ENCODE results near the gene ARL13B.
"Not testable (repeated sequence)": the region's sequence is repeated elsewhere in the genome, so short reads cannot be mapped to it uniquely, and the experiment has no call there.

Gene ARL13B

GRCh38 chr3:94063496-94064119 lies 83.7 kb downstream of the ARL13B start:
- DNase-seq (ENCODE audit: low spot score): no peak

GRCh38 chr3:94064243-94064860 lies 84.4 kb downstream of the ARL13B start:
- DNase-seq (ENCODE audit: low spot score): no peak

- no peak for DNase-seq (ENCODE audit: low spot score)
Observed at GRCh38 chr3:94065122-94065521, 85.2 kb downstream of the ARL13B start.

DNA sequence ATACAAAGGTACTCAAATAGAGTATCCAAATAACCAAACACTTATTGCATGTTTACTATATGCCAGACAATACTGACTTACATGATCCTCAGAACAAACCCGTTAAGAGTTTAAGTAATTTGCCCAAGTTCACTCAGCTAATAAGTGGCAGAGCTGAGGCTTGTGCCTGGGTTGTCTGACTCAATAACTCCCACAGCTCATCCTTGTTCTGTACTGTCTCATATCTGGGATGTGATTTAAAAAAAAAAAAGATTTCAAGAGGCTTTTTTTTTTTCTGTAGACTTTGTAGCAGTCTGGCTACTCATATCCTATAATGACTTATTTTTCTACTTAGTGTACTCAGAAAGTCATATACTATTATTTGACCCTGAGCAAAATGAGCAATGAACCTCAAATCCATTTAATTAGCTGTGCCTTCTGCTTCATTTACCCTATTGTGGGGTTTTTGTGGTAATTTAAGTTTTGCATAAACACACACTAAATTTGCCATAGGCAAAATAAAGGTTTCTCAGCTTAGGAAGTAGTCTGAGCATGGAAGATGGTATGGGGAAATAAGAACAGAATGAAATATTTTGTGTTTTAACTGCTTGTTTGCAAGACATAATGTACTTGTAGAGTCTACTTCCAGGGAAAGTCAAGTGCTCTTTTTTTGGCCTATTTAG lies 86.0 kb downstream of the ARL13B start:
- DNase-seq (ENCODE audit: low spot score): no peak

DNA sequence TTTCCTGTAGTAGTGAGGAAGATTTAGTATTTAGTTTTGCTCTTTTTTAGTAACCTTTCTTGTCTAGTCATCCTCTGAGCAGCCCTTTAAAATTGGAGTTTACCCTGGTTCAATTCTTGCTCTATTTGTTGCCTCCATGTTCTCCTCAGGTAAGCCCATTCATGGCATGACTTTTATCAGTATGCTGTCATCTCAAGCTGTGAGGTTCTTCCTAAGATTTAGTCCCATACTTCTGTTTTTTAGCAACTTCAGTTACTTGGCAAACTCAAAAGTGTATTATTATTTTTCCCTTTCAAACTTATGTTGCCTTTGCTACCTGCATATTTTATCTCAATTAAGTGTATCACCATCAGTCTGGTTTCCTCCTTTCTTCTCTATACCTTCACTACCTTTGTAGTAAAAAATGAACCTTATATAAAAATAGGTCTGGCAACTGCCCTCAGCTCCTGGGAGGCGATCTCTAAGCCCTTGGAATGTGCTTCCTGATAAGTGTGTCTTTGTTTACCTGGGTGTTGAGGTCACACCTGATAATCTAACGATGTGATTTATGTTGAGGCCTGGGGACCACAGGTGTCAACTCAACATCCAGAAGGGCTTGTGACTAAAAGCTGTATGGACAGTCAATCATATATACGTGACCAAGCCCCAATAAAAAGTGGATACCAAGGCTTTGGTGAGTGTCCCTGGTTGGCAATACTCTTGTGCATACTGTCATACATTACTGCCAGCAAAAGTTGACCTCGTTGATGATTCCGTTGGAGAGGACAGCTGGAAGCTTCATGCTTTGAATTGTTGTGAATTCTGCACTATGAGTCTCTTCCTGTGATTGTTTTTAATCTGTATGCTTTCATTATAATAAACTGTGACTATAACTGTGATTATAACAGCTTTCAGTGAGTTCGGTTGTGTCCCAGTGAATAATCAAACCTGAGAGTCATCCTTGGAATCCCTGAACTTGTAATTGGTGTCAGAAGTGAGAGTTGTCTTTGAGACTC lies 86.8 kb downstream of the ARL13B start:
- no peak for DNase-seq (ENCODE audit: low spot score)

- no peak for DNase-seq (ENCODE audit: low spot score)
Observed at GRCh38 chr3:94069194-94069813, 89.3 kb downstream of the ARL13B start.

DNA sequence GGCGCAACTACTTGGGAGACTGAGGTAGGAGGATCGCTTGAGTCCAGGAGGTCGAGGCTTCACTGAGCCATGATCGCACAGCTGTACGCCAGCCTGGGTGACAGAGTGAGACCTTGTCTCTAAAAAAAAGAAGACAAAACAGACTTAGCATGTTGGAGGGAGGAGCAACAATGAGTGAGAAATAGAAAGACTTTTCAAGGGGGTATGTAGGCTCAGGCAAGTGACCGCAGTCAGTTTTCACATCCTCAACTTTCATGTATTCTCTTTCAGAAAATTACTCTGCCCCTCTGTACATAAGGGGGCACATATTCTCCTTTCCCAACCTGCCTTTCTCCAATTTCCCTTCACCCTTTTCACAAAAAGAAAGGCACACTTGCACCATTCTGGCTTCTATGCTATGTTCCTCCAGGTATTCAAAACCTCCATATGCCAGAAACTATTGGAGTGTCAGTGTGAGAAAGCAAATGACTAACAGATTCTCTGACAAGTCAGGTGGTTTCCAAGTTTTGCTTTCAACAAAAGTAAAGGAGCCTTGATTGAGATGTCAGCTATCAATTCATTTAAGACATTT lies 90.5 kb downstream of the ARL13B start:
- no peak for DNase-seq (ENCODE audit: low spot score)

- DNase-seq (ENCODE audit: low spot score): no peak
Observed at GRCh38 chr3:94071713-94072284, 91.8 kb downstream of the ARL13B start.

- DNase-seq (ENCODE audit: low spot score): no peak
Observed at GRCh38 chr3:94076055-94076454, 96.1 kb downstream of the ARL13B start.

GRCh38 chr3:94080552-94080951 lies 100.6 kb downstream of the ARL13B start:
- DNase-seq (ENCODE audit: low spot score): not testable (repeated sequence)

- DNase-seq (ENCODE audit: low spot score): no peak
Observed at GRCh38 chr3:94081884-94082283, 101.9 kb downstream of the ARL13B start.

- DNase-seq (ENCODE audit: low spot score): no peak
Observed at GRCh38 chr3:94082391-94082937, 102.5 kb downstream of the ARL13B start.

GRCh38 chr3:94083261-94083660 lies 103.3 kb downstream of the ARL13B start:
- DNase-seq (ENCODE audit: low spot score): no peak

DNA sequence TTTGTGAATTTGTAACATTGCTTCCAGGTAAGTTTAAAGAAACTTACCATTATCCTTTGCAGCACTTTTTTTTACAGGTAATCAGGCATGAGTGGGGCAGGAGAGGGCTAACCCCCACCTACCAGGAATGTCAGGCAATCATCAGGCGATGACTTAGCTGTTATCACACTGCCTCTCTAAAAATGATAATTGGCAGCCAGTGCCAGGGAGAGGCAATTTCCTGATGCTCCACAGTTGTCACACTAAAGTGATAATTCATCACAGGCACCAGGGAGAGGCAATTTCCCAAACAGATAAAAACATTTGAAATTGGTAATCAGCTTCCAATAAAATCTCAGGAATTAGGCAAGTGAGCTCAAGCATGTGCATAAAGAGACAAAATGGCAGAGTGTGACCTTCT lies 109.2 kb downstream of the ARL13B start:
- no peak for DNase-seq (ENCODE audit: low spot score)

- DNase-seq (ENCODE audit: low spot score): no peak
Observed at GRCh38 chr3:94092086-94092485, 112.1 kb downstream of the ARL13B start.

DNA sequence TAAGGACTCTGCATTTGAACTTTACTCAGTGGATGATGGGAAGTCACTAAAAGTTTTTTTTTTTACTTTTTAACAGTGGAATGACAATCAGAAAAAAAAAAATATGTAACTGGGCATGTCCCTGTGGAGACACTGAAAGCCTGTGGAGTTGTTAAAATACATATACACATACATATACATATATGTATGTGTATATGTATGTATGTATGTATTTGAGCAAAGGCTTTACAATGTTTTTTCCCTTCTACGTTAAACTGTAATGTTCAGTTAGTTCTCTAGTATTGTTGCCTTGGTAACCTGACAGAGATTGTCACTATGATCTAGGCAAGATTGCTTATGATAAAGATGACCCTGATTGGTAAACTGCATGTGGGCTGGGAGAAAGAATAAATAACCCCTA lies 113.2 kb downstream of the ARL13B start:
- DNase-seq (ENCODE audit: low spot score): no peak

- no peak for DNase-seq (ENCODE audit: low spot score)
Observed at GRCh38 chr3:94095111-94095510, 115.2 kb downstream of the ARL13B start.

DNA sequence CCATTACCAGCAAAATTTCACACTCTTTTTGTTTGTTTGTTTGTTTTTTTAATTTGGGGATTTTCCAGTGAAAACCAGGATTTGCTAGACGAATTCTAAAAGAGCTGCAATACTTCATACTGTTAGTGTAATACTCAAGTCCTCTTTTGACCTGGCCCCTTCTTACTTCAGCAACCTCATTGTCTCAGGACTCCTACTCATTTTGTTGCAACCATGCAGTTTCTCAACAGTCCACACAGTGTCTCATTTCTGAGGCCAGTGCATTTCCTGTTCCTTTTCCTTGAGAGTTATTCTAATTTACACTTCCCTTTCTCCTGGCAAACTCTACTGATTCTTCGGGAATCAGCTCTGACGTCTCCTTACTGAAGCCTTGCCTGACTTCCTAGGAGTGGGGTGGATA lies 118.5 kb downstream of the ARL13B start:
- no peak for DNase-seq (ENCODE audit: low spot score)

DNA sequence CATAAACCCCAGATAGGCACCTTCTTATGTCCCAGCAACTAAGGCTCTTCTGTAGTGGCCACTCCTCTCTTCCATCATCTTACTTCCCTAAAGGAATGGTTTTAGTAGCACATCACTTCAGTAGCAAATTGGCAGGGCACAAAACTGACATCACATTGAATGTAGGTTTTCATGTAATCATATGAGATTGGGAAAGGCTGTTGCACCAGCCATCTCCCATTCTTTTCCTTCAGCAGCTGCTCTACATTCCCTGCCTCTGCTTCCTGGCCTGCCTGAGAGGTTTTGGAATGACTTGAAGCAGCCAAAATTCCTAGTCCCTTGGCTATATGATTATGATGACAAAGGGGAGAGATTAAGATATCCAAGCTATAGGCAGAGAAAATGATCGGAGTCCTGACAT lies 119.4 kb downstream of the ARL13B start:
- DNase-seq (ENCODE audit: low spot score): no peak

GRCh38 chr3:94101860-94102259 lies 121.9 kb downstream of the ARL13B start:
- DNase-seq (ENCODE audit: low spot score): no peak

Data from activated CD4-positive, alpha-beta T cell treated with anti-CD3 and anti-CD28 coated beads, Interleukin-2, Interleukin-4, amounts not matched to agents 100 ng/mL and 50 ng/mL, durations not matched to agents 16 hours and 8 hours (primary cell).